ENCODE data around the gene GCNT2.
"Not testable (repeated sequence)": the region's sequence is repeated elsewhere in the genome, so short reads cannot be mapped to it uniquely, and the experiment has no call there.

GCNT2 gene

DNA sequence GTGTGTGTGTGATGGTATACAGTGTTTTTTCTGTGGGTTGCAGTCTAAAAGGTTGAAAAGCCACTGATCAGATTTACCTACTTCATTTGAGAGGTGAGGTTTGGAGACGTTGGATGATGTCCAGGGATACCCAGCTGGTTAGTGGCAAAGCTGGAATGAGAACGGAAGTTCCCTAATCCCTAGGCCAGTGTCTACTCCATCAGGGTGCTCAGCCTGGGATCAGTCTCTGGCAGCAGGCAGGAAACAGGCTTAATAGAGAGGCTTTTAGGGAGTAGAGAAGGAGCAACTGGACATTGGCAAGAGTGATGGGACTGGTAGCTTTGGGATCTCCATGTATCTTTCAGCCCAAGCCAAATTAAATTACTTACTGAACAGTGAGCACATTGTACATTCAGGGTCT, 92.6 kb downstream of the GCNT2 start:
- no peak for DNase-seq

DNA sequence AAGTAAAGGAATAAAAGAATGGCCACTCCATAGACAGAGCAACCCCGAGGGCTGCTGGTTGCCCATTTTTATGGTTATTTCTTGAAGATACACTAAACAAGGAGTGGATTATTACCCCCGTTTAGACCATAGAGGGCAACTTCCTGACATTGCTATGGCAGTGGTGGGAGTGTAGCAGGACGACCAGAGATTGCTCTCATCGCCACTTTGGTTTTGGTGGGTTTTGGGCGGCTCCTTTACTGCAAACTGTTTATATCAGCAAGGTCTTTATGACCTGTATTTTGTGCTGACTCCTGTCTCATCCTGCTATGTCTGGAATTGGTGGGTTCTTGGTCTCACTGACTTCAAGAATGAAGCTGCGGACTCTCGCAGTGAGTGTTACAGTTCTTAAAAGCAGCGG, 94.5 kb downstream of the GCNT2 start:
- no peak for DNase-seq

DNA sequence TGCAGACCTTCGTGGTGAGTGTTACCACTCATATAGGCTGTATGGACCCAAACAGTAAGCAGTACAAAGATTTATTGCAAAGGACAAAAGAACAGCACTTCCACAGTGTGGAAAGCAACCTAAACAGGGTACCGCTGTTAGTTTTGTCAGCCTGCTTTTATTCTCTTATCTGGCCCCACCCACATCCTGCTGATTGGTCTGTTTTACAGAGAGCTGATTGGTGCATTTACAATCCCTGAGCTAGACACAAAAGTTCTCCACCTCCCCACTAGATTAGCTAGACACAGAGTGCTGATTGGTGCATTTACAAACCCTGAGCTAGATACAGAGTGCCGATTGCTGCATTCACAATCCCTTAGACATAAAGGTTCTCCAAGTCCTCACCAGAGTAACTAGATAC, 95.1 kb downstream of the GCNT2 start:
- DNase-seq: not testable (repeated sequence)

DNA sequence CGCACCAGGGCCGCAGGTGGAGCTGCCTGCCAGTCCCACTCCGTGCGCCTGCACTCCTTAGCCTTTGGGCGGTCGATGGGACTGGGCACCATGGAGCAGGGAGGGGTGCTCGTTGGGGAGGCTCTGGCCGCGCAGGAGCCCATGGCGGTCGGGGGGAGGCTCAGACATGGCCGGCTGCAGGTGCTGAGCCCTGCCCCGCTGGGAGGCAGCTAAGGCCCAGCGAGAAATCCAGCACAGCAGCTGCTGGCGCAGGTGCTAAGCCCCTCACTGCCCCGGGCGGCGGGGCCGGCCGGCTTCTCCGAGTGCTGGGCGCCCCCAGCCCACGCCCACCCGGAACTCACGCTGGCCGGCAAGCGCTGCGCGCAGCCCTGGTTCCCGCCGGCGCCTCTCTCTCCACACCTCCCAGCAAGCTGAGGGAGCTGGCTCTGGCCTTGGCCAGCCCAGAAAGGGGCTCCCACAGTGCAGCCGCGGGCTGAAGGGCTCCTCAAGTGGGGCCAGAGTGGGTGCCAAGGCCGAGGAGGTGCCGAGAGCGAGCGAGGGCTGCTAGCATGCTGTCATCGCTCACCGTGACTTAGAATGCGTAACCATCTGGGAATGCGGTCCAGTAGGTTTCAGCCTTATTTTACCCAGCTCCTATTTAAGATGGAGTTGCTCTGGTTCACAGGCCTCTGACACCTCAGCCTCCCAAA, 96.0 kb downstream of the GCNT2 start:
- DNase-seq: no peak

DNA sequence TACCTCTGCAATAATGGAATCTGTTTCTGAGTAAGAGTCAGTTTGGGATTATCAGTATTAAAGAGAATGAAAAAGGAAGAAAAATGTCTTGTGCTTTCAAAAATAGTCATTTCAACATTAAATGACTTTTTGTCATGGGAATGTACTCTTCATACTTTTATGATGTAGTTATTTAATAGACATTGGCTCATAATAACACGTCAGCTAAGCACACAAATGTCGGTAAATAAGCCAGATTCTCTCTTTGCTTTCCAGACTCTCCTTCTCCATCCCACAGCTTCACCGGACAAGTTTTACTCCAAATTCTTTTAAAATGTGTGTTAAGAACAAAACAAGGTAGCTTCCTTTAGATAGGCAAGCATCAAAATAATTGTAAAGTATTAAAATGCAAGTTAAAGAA, 97.3 kb downstream of the GCNT2 start:
- no peak for DNase-seq

DNA sequence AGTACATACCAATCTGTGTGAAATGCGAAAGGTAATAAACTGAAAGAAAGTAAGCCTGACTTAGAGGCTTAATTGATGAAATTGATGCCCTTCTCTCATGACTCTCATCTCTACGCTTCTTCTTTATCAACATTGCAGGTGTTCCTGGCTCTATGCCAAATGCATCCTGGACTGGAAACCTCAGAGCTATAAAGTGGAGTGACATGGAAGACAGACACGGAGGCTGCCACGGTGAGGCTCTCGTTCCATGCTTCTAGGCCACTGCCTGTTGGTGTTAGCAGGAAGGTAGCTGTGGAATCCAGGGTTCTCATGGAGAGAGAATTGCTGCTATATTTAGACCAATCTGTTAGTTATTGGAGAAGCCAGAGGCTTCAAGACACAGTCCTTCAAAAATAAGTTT, 100.1 kb downstream of the GCNT2 start:
- DNase-seq: no peak

DNA sequence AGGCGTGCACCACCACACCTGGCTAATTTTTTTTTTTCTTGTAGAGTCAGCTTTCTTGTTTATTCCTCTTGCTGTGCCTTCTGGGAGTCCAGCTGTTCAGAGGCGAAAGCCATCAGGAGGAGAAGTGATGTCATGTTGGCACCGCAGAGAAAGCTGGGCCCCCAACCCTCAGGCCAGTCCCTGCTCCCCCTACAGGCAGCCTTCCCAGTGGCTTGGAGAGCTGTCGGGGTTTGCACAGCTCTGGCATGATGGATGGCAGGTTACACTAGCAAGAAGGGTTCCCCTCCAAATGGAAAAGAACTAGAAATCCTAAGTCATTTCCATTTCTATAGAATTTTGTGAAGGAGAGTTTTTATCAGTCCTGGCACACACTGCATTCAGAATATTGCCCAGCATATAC, 100.7 kb downstream of the GCNT2 start:
- no peak for DNase-seq

DNA sequence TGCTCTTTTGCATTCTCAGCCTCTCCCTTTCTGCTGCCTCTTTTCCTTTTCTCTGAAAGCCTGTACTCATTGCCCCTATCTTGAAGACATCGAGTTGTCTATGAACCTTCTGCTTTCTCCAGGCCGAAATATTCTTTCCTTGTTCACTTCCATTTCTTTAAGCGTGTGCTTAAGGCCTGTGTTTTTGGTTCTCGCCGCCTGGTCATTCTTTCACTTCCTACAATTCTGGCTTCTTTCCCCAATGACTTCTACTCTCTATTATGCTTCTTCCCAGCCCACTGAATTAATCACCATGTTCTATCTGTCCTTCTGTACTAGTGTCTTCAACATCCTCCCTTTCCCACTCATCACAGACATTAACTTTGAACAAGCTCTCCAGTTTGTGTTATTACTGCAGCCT, 103.7 kb downstream of the GCNT2 start:
- DNase-seq: no peak

DNA sequence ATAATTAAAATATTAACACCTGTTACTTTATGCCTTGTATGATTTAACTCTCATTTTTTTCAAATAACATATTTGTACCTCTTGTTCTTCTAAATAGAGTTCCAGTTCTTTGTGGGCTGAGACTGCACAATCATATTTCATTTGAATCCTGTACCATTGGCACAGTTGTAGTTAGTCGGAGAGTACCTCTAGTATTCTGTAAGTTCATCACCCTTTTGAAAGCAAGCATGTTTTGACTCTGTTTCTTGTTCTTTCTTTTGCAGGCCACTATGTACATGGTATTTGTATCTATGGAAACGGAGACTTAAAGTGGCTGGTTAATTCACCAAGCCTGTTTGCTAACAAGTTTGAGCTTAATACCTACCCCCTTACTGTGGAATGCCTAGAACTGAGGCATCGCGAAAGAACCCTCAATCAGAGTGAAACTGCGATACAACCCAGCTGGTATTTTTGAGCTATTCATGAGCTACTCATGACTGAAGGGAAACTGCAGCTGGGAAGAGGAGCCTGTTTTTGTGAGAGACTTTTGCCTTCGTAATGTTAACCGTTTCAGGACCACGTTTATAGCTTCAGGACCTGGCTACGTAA, 105.1 kb downstream of the GCNT2 start:
- DNase-seq: no peak

DNA sequence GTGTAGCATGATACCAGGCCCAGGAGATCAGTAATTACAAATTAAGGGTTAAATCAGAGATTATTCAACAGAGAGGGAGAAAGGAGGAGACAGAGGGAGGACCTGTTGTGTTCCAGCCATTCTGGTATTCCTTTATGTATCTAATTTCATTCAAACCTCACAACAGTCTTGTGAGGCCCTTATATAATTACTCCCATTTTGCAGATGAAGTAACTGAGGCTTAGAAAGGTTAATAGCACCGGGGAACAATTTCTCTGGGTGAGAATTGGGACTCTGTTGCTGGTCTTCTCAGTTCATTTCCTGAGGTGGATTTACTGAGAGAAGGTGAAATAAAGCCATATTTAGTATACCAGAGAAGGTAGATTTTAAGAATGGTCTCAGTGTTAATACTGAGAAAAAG, 106.6 kb downstream of the GCNT2 start:
- DNase-seq: no peak

DNA sequence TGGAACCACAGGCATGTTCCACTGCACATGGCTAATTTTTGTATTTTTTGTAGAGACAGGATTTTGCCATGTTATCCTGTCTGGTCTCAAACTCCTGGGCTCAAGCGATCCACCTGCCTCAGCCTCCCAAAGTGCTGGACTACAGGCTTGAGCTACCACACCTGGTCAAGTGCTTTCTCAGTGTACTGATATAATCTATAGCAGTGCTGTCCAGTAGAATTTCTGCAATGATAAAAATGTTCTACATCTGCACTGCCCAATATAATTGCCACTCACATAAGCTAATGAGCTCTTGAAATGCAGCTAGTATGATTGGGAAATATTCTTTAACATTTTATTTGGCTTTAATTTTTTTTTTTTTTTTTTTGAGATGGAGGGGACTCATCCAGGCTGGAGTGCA, 109.0 kb downstream of the GCNT2 start:
- no peak for DNase-seq

DNA sequence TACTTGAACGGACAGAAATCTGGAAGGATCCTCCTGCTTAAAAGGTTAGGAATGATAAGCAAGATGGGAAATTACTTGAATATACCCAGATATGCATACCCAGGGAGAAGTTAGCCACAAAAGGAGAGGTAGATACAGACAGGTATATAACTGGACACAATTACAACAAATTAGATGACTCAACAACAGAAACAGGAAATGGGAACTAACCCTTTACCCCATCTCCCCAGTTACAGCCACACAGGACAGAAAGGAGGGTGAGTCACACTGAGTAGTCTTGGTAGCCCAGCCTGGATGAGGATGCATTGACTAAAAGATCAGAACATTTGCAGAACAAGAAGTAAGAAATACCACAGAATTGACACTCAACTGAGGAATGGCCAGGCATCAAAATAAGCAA, 112.1 kb downstream of the GCNT2 start:
- DNase-seq: peak; percentile 12 to 53

DNA sequence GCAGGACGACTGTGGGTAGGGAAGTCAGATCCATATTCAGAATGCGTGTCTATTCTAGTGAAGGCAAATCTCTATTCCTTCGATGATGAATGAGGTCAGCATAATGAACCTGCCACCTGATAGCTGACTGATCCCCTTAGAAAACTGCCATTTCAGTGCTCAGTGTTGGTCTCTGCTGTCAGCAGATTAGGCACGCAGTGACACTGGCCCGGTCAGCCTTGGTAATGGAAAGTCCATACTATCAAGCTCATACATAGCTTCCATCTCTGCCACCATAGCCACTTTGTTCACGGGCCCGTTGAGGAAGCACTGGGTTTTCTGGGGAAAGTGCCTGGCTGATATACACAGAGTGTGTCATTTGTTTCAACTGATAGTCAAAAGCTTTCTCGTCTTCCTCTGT, 119.3 kb downstream of the GCNT2 start:
- no peak for DNase-seq

DNA sequence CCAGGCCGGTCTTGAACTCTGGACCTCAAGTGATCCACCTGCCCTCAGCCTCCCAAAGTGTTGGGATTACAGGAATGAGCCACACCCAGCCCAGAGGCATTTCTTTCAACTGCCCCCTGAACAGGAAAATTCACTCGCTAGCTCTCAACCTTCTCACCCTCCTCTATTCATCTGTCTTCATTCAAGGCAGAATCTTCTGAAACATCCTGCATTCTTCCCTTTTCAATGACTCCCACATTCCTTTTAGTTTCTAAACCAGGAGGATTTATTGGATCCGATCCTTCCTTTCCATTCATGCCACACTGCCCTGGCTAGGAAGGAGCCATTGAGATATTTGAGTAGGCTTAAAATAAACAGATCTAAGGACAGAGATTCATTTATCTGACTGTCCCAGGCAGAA, 120.4 kb downstream of the GCNT2 start:
- DNase-seq: no peak

DNA sequence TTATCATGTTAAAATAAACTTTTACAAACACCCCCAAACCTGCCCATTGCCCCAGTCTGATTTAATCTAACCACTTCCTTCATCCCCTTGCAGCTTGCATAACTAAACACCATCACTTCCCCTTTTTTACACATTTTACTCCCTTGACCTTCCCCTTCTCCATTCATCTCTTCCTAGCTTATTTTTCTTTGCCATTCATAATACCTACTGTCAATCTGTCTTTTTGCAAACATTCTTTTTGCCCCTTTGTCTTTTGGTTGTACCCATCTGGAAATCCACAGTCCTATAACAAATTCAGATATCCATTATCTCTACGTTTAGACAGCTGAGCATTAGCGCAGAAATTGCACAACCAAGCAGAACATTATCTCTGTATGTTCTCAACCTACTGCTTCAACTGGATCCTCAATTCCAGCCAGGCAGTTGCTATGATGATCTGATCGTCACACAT, 122.1 kb downstream of the GCNT2 start:
- no peak for DNase-seq

DNA sequence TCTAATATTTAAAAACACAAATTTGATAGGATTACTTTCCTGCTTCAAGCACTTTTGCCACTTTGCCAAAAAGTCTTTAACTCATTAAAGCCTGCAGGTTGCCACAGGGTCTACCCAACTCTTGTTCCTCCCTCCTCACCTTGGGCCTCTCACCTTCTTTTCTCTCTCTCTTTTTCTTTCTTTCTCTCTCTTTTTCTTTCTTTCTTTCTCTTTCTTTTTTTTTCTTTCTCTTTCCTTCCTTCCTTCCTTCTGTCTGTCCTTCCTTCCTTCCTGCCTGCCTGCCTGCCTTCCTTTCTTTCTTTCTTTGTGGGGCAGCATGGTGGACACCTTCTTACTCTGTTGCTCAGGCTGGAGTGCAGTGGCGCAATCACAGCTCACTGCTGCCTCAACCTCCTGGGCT, 123.1 kb downstream of the GCNT2 start:
- DNase-seq: no peak

DNA sequence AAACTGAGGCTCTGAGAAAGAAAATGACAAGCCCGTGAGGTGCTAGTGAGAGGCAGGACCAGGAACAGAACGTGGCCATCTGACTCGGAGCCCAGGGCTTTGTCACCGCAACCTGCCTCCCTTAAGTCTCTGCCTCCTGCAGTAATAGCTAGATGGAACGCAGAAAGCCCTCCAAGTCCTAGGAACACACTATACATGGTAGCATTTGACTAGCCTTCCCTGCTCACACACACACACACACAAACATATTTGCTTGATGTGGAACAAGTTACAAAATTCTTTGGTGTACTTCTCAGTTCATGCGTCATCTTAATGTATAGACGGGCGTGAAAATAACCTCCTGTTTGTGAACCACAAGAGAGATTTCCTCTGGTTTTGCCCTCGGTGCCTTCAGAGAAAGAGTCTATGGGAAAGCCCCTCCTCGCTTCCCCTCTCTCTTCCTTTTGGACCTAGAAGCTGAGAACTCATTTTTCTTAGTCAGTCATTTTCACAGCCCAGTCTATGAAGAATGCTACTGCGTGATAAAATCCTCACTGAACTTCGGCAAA, 134.4 kb downstream of the GCNT2 start:
- peak; percentile 32 to 46 for DNase-seq

DNA sequence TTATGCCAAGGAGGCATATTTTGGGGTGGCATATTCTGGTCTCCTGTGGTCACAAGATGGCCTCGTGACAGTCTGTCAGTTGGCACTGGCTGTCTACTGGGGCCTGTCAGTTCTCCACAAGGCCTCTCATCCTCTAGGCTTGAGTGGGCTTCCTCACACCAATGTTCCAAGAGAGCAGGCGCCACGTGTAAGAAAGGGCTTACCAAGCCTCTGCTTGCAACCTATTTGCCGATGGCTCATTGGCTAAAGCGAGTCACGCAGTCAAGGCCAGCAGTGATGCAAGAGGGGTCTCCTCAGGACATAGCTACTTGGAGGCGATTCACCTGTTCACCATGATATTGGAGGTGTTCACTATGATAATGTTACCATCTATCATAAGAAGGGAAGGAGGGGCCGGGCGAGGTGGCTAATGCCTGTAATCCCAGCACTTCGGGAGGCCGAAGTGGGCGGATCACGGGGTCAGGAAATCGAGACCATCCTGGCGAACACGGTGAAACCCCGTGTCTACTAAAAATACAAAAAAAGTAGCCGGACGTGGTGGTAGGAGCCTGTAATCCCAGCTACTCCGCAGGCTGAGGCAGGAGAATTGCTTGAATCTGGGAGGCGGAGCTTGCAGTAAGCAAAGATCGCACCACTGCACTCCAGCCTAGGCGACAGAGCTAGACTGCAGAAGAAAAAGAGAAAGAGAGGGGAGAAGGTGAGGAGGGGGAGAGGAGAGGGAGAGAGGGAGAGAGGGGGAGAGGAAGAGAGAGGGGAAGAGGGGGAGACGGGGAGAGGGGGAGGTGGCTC, 138.0 kb downstream of the GCNT2 start:
- no peak for DNase-seq

DNA sequence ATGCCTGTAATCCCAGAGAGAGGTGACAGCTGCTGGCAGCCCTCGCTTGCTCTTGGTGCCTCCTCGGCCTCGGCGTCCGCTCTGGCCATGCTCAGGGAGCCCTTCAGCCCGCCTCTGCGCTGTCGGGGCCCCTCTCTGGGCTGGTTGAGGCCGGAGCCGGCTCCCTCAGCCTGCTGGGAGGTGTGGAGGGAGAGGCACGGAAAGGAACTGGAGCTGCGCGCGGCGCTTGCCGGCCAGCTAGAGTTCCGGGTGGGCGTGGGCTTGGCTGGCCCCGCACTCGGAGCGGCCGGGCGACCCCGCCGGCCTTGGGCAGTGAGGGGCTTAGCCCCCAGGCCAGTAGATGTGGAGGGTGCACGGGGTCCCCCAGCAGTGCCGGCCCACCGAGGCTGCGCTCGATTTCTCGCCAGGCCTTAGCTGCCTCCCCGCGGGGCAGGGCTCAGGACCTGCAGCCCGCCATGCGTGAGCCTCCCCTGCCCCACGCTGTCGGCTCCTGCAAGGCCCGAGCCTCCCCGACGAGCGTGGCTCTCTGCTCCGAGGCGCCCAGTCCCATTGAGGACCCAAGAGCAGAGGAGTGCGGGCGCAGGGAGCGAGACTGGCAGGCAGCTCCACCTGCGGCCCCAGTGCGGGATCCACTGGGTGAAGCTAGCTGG, 138.7 kb downstream of the GCNT2 start:
- no peak for DNase-seq

DNA sequence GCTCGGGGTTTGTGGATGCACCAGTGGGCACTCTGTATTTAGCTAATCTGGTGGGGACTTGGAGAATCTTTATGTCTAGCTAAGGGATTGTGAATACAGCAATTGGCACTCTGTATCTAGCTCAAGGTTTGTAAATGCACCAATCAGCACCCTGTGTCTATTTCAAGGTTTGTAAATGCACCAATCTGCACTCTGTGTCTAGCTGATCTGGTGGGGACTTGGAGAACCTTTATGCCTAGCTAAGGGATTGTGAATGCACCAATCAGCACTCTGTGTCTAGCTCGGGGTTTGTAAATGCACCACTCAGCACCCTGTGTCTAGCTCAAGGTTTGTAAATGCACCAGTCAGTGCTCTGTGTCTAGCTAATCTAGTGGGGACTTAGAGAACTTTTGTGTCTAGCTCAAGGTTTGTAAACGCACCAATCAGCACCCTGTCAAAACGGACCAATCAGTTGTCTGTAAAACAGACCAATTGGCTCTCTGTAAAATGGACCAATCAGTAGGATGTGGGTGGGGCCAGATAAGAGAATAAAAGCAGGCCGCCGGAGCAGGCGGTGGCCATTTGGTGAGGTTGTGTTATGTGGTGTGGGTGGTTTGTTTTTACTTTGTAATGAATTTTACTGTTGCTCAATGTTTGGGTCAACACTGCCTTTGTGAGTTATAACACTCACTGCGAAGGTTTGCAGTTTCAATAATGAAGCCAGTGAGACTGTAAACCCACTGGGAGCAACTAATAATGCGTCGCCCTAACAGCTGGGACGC, 139.5 kb downstream of the GCNT2 start:
- DNase-seq: peak in 1 of 2 donors; percentile 7

DNA sequence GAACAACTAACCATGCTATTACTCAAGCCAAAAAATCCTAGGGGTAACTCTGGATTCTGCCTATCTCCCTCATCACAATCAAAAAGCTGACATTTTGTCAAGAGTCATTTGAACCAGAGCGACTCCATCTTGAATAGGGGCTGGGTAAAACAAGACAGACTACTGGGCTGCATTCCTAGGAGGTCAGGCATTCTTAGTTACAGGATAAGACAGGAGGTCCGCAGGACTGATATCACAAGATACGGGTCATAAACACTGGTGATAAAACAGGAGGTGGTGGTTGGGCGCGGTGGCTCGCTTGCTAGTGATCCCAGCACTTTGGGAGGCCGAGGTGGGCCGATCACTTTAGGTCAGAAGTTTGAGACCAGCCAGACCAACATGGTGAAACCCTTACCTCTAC, 141.1 kb downstream of the GCNT2 start:
- no peak for DNase-seq

DNA sequence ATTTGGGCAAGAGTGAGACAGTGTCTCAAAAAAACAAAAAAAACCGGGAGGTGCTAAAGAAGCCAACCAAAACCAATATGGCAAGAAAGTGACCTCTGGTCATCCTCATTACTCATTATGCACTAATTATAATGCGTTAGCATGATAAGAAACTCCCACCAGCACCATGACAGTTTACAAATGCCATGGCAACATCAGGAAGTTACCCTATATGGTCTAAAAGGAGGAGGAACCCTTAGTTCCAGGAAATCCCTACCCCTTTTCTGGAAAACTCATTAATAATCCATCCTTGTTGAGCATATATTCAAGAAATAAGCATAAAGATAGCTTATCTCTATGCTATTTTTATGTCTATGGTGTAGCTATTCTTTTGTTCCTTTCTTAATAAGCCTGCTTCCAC, 141.6 kb downstream of the GCNT2 start:
- no peak for DNase-seq

DNA sequence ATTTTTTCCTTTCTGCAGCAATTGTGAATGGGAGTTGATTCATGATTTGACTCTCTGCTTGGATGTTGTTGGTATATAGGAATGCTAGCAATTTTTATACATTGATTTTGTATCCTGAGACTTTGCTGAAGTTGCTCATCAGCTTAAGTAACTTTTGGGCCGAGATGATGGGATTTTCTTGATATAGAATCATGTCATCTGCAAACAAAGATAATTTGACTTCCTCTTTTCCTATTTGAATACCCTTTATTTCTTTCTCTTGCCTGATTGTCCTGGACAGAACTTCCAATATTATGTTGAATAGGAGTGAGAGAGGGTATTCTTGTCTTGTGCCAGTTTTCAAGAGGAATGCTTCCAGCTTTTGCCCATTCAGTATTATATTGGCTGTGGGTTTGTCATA, 144.4 kb downstream of the GCNT2 start:
- DNase-seq: not testable (repeated sequence)
